HL-60 (cell line): Measurements from ENCODE around the gene CDH23.

Experiments
- DNase-seq, 2 experiments: peaks; one replicate each; pipeline ENCODE4 v3.0.0-alpha.2; 2010 to 2020; ENCODE audit warnings: low read depth in 1 of 2, low spot score in 1 of 2
- H3K27ac ChIP-seq: fragments of 250-450 bp; sonication (Bioruptor Pico); replicated peaks from 2 replicates; pipeline ENCODE4 v1.5.1; 2020; ENCODE audit warnings: mild to moderate bottlenecking, moderate library complexity
- H3K27me3 ChIP-seq: fragments of 250-450 bp; sonication (Bioruptor Pico); 2 replicates; pipeline ENCODE4 v1.5.1; 2021; ENCODE audit warnings: mild to moderate bottlenecking, moderate library complexity; ENCODE audit not compliant: insufficient read depth, poor library complexity, severe bottlenecking
- H3K4me3 ChIP-seq: replicated peaks from 2 replicates; pipeline ENCODE4 v1.5.1; 2011; ENCODE audit warnings: mild to moderate bottlenecking, control low read depth, low read length; ENCODE audit not compliant: insufficient read depth
- GABPA ChIP-seq: IDR thresholded peaks from 2 replicates; pipeline ENCODE4 v1.6.1; 2012; ENCODE audit warnings: low read depth
- POLR2AphosphoS5 ChIP-seq: IDR thresholded peaks from 2 replicates; pipeline ENCODE4 v1.6.1; 2012; ENCODE audit warnings: low read depth
- SPI1 ChIP-seq: IDR thresholded peaks from 2 replicates; pipeline ENCODE4 v1.6.1; 2012; ENCODE audit warnings: low read depth, mild to moderate bottlenecking, borderline replicate concordance
- TF ChIP-seq, protein P1 (sequence below): IDR thresholded peaks from 2 replicates; pipeline ENCODE4 v1.6.1; 2012; ENCODE audit warnings: low read depth; ENCODE audit not compliant: insufficient replicate concordance
- TF ChIP-seq, protein P2 (sequence below): IDR thresholded peaks from one replicate; pipeline ENCODE4 v1.5.1; 2011; ENCODE audit warnings: low read length, control low read depth, inconsistent platforms; ENCODE audit not compliant: insufficient read depth

The CDH23 gene

DNA sequence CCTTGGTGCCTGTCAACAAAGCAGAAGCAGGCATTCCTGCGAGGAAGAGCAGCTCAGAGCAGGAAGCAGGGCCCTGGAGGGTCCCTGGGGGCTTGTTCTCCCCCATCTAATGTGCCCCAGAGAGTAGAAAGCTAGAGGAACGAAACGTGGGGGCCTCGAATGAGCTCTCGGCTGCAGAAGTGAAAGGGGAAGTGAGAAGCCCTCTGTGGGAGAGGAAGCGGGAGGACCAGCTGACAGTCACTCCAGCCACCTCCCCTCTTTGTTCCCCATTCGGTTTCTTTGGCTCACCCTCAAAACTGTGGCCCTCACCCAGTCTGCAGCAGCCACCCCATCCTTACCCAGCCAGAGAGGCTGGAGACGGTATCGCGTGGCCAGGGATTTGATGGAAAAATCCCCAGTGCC lies 297.8 kb downstream of the CDH23 start:
- DNase-seq, result peak; percentile 91 to 94
- Histone ChIP-seq H3K27ac (peak overlapping the region; percentile 76), H3K4me3 (no peak overlapping the region; the same call in 1 of the 2 replicates), H3K27me3 (no peaks in the 10 kb centered on the region)
- TF ChIP-seq SPI1, result peak; percentile 99
- TF ChIP-seq, protein P1, sequence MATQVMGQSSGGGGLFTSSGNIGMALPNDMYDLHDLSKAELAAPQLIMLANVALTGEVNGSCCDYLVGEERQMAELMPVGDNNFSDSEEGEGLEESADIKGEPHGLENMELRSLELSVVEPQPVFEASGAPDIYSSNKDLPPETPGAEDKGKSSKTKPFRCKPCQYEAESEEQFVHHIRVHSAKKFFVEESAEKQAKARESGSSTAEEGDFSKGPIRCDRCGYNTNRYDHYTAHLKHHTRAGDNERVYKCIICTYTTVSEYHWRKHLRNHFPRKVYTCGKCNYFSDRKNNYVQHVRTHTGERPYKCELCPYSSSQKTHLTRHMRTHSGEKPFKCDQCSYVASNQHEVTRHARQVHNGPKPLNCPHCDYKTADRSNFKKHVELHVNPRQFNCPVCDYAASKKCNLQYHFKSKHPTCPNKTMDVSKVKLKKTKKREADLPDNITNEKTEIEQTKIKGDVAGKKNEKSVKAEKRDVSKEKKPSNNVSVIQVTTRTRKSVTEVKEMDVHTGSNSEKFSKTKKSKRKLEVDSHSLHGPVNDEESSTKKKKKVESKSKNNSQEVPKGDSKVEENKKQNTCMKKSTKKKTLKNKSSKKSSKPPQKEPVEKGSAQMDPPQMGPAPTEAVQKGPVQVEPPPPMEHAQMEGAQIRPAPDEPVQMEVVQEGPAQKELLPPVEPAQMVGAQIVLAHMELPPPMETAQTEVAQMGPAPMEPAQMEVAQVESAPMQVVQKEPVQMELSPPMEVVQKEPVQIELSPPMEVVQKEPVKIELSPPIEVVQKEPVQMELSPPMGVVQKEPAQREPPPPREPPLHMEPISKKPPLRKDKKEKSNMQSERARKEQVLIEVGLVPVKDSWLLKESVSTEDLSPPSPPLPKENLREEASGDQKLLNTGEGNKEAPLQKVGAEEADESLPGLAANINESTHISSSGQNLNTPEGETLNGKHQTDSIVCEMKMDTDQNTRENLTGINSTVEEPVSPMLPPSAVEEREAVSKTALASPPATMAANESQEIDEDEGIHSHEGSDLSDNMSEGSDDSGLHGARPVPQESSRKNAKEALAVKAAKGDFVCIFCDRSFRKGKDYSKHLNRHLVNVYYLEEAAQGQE, result no peak
- peak; percentile 59; the same call in 1 of the 2 replicates for TF ChIP-seq POLR2AphosphoS5

- no peaks in the 10 kb centered on the region for H3K27me3 ChIP-seq
- H3K27ac ChIP-seq, result no peak overlapping the region
- TF ChIP-seq POLR2AphosphoS5 (no peak), GABPA (no peak), SPI1 (no peak)
- TF ChIP-seq, protein P2, sequence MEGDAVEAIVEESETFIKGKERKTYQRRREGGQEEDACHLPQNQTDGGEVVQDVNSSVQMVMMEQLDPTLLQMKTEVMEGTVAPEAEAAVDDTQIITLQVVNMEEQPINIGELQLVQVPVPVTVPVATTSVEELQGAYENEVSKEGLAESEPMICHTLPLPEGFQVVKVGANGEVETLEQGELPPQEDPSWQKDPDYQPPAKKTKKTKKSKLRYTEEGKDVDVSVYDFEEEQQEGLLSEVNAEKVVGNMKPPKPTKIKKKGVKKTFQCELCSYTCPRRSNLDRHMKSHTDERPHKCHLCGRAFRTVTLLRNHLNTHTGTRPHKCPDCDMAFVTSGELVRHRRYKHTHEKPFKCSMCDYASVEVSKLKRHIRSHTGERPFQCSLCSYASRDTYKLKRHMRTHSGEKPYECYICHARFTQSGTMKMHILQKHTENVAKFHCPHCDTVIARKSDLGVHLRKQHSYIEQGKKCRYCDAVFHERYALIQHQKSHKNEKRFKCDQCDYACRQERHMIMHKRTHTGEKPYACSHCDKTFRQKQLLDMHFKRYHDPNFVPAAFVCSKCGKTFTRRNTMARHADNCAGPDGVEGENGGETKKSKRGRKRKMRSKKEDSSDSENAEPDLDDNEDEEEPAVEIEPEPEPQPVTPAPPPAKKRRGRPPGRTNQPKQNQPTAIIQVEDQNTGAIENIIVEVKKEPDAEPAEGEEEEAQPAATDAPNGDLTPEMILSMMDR, result no peak
- TF ChIP-seq, protein P1, result no peak
- DNase-seq, result no peak
- H3K4me3 ChIP-seq, result no peak overlapping the region
Observed at GRCh38 chr10:71695502-71696476, 299.1 kb downstream of the CDH23 start.

DNA sequence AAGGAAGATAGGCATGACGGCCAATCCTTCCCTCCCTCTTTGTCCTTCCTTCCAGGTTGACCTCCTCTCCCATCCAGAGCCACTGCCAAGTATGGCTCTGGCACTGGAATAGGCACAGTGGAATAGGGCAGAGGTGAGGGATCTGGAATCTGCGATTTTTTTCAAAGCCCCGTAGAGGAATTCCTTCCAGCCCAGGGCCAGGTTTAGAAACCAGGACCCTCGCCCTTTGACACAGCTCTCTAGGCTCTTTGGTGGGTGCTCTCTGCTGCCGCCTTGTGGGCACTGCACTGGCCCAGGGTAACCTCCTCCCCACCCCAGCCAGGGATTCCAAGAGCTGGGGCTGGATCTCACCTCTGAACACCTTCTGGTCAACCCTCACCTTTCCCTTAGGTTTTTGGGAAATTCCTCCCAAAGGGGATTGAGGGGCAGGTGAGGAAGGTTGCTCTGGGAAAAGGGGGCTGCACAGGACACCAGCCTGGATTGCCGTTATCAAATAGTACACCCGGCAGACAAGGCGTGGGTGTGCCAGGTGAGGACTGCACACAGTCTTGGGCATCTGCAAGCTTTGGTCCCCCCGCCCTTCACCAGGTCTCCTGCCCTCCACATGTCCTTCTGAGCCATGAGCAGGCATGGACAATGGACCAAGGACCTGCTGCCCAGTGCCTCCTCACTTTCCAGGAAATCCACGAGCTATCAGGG lies 300.1 kb downstream of the CDH23 start:
- H3K4me3 ChIP-seq, result no peak overlapping the region
- peak in 1 of 2 experiments; percentile 63 for DNase-seq
- H3K27me3 ChIP-seq, result no peaks in the 10 kb centered on the region
- no peak for TF ChIP-seq SPI1
- TF ChIP-seq, protein P2, result peak; percentile 86
- H3K27ac ChIP-seq, result no peak overlapping the region
